OCI-LY1 (cell line): ENCODE measurements around the gene CEP164.

Source experiments
- EZH2 ChIP-seq: fragments of 200-600 bp; sonication (generic), shearing (Covaris generic); IDR thresholded peaks from 2 replicates; pipeline ENCODE4 v1.8.0; 2017; ENCODE audit warnings: borderline replicate concordance, mixed run types, mild to moderate bottlenecking, antibody characterized with exemption, low read length, moderate library complexity, mixed read lengths
- TF ChIP-seq, protein P1 (sequence below): fragments of 200-600 bp; sonication (generic), shearing (Covaris generic); IDR thresholded peaks from 2 replicates; pipeline ENCODE4 v1.5.1; 2017; ENCODE audit warnings: mild to moderate bottlenecking, antibody characterized with exemption, low read length, moderate library complexity, mixed read lengths

DNA sequence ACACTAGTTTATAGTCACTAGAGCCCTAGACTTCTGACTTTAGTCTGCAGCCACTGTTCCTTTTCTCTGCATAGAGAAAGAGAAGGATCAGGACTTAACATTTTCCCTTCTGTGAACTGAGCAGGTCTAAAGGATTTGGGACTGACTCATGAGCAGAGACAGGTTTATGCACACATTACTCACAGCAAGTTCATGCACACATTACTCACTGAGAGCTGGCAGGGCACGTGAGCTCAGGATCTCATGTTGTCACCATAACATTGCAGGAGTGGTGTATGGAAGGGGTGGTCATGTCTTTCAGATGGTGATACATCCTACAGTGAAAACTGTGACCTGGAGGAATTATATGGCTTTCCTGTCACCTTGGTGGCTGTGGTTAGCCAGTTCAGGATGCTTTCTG is 56.4 kb downstream of the CEP164 start:
- TF ChIP-seq, protein P1, sequence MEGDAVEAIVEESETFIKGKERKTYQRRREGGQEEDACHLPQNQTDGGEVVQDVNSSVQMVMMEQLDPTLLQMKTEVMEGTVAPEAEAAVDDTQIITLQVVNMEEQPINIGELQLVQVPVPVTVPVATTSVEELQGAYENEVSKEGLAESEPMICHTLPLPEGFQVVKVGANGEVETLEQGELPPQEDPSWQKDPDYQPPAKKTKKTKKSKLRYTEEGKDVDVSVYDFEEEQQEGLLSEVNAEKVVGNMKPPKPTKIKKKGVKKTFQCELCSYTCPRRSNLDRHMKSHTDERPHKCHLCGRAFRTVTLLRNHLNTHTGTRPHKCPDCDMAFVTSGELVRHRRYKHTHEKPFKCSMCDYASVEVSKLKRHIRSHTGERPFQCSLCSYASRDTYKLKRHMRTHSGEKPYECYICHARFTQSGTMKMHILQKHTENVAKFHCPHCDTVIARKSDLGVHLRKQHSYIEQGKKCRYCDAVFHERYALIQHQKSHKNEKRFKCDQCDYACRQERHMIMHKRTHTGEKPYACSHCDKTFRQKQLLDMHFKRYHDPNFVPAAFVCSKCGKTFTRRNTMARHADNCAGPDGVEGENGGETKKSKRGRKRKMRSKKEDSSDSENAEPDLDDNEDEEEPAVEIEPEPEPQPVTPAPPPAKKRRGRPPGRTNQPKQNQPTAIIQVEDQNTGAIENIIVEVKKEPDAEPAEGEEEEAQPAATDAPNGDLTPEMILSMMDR: no peak
- TF ChIP-seq EZH2: no peak
